ENCODE measurements around the gene KCTD4. TPM values are rescaled to one million over a fixed set of nuclear protein-coding genes. Genes with fewer than 3 reads are reported as not detected.

Gene KCTD4
- total and polyA plus RNA-seq, 8 donors: 0.10 TPM; not detected in 7

GRCh38 chr13:45185286-45185685 is 15.6 kb downstream of the KCTD4 start:
- H3K4me3 ChIP-seq: no peak overlapping the region
- no peaks in the 10 kb centered on the region for H3K27me3 ChIP-seq
- intact Hi-C loops (cut with DNase I; ENCODE audit: low total_unique reads): no loop called here
- H3K27ac ChIP-seq: no peak overlapping the region
- H3K36me3 ChIP-seq: peaks cover 0 to 20% (median 17%) of the 10 kb centered on the region in 4 donors
- 87 to 97% (median 90%) methylated on average over 2 of the region's 2 CpGs for WGBS, 5 donors
- H3K9me3 ChIP-seq: no peaks in the 10 kb centered on the region
- no peak for DNase-seq
- no peak for TF ChIP-seq POLR2A (IDR thresholded peaks at IDR 0.05)
- no peak for TF ChIP-seq POLR2AphosphoS5 (IDR thresholded peaks at IDR 0.05)
- no peak for TF ChIP-seq CTCF (IDR thresholded peaks at IDR 0.05)
- TF ChIP-seq EP300 (IDR thresholded peaks at IDR 0.05): no peak
- H3K4me1 ChIP-seq: no peaks in the 10 kb centered on the region

DNA sequence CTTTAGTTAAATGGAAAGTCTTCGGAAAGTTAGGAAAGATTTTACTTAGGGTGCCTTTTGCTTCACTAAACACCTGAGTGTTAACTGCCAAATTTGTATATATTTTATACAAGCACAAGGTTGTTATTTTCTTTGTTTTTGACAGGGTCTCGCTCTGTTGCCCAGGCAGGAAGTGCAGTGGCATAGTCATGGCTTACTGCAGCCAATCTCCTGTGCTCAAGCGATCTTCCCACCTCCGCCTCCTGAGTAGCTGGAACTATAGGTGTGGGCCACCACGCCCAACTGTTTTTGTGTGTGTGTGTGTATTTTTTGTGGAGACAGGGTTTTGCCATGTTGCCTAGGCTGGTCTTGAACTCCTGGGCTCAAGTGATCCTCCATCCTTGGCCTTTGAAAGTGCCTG is 16.2 kb downstream of the KCTD4 start:
- no peak overlapping the region for H3K4me3 ChIP-seq
- intact Hi-C loops (cut with DNase I; ENCODE audit: low total_unique reads): no loop called here
- no peaks in the 10 kb centered on the region for H3K4me1 ChIP-seq
- no peak for TF ChIP-seq CTCF (IDR thresholded peaks at IDR 0.05)
- no peak for TF ChIP-seq EP300 (IDR thresholded peaks at IDR 0.05)
- DNase-seq: no peak
- peaks cover 0 to 20% (median 17%) of the 10 kb centered on the region in 4 donors for H3K36me3 ChIP-seq
- H3K27ac ChIP-seq: no peak overlapping the region
- no peaks in the 10 kb centered on the region for H3K9me3 ChIP-seq
- 91 to 95% (median 93%) methylated on average over 5 of the region's 5 CpGs for WGBS, 5 donors
- no peaks in the 10 kb centered on the region for H3K27me3 ChIP-seq

DNA sequence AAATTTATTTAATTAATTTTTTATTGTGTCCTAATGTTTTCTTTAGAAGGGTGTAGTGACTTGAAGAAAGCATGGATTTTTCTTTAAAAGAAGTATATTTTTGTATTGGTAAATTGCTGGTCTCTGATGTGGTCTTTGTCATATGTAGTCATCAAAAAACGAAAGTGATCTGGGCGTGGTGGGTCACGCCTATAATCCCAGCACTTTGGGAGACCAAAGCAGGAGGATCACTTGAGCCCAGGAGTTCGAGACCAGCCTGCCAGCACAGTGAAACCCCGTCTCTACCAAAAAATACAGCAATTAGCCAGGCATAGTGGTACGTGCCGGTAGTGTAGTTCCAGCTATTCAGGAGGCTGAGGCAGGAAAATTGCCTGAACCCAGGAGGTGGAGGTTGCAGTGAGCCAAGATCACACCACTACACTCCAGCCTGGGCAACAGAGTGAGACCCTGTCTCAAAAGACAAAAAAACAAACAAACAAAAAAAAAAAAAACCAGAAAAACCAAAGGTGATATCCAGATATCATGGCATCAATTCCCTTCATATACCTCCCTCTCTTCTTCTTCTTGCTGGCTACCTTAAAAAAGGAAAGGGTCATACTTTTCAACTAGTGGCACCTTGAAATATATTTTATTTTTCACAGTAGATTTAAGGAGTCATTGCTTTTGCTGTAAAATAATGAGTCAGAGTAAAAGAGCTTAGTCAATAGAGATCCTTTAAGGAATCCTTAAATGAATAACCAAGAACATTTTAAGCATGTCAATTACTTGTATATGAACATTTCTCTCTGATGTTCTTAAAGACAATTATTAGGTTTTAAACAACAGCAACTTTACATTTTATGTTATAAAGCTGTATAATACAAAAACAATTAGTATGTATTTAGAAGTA is 19.9 kb downstream of the KCTD4 start:
- no peak for DNase-seq
- intact Hi-C loops (cut with DNase I; ENCODE audit: low total_unique reads): no loop called here

DNA sequence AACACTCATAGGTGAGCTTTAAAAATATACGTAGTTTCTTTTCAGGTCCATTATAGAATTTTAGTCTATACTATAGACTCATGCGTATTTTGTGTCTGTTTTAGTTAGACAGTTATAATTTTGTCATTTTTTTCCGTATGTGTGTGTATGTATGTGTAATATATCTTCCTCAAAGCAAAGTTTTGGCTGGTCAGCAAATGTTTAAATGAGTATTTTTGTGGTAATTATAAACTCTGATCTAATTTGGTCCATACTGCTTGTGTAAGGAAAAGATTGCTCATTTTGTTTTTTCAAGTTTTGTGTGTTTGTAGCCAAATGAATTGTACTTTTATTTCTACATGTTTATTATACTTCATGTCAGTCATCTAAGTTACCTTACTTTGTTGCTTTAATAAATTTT is 20.5 kb downstream of the KCTD4 start:
- intact Hi-C loops (cut with DNase I; ENCODE audit: low total_unique reads): no loop called here
- 81 to 95% (median 86%) methylated on average over 3 of the region's 3 CpGs for WGBS, 5 donors

More for the DNA sequence above, 19.9 kb downstream of the KCTD4 start:
- Histone ChIP-seq H3K27ac (no peak overlapping the region), H3K4me3 (no peak overlapping the region), H3K9me3 (no peaks in the 10 kb centered on the region), H3K27me3 (no peaks in the 10 kb centered on the region), H3K36me3 (peaks cover 0 to 20% (median 17%) of the 10 kb centered on the region in 4 donors), H3K4me1 (peaks cover 0 to 11% (median 0%) of the 10 kb centered on the region in 4 donors)
- no peak for TF ChIP-seq CTCF (IDR thresholded peaks at IDR 0.05)
- no peak for TF ChIP-seq POLR2A (IDR thresholded peaks at IDR 0.05)
- WGBS, 5 donors: 89 to 97% (median 92%) methylated on average over 7 of the region's 7 CpGs

More for the DNA sequence above, 20.5 kb downstream of the KCTD4 start:
- no peak overlapping the region for H3K27ac ChIP-seq
- H3K4me1 ChIP-seq: peaks cover 0 to 11% (median 0%) of the 10 kb centered on the region in 4 donors
- no peaks in the 10 kb centered on the region for H3K9me3 ChIP-seq
- no peaks in the 10 kb centered on the region for H3K27me3 ChIP-seq
- H3K4me3 ChIP-seq: no peak overlapping the region
- TF ChIP-seq POLR2AphosphoS5 (IDR thresholded peaks at IDR 0.05) (no peak), CTCF (IDR thresholded peaks at IDR 0.05) (no peak), EP300 (IDR thresholded peaks at IDR 0.05) (no peak), POLR2A (IDR thresholded peaks at IDR 0.05) (no peak)
- DNase-seq: no peak
- peaks cover 0 to 23% (median 17%) of the 10 kb centered on the region in 4 donors for H3K36me3 ChIP-seq
